Posterior vena cava (tissue), 2 donors: ENCODE measurements around the gene USP22. TPM values are rescaled to one million over a fixed set of nuclear protein-coding genes. Genes with fewer than 3 reads are reported as not detected.
"Not testable (repeated sequence)": the region's sequence is repeated elsewhere in the genome, so short reads cannot be mapped to it uniquely, and the experiment has no call there.

Experiments used
- DNase-seq: peaks from one replicate; pipeline ENCODE4 v3.0.0-alpha.2; 2020; ENCODE audit warnings: low spot score
- intact Hi-C, 2 donors: fragments of 100-400 bp; cut with DNase I; formaldehyde crosslinking; loops; one replicate each; pipeline versions ENCODE4 v1.14.1 to v1.14.2; 2022 to 2023
- total RNA-seq, 2 donors: library from RNA; stranded (reverse); fragmentation: NEBNext Ultra II Directional; extraction: Animal tissue kit (Norgen Biotek cat#: 25700); gene quantifications; one replicate each; pipeline ENCODE4 v1.2.1, GENCODE V29; 2021
- donor health status: DM: yes; HTN: yes; CAD: no.
- donor health status: DM: yes; HTN: yes; CAD: no.

USP22 gene
- total RNA-seq, 2 donors from 2014 or later = 136 to 142 TPM

DNA sequence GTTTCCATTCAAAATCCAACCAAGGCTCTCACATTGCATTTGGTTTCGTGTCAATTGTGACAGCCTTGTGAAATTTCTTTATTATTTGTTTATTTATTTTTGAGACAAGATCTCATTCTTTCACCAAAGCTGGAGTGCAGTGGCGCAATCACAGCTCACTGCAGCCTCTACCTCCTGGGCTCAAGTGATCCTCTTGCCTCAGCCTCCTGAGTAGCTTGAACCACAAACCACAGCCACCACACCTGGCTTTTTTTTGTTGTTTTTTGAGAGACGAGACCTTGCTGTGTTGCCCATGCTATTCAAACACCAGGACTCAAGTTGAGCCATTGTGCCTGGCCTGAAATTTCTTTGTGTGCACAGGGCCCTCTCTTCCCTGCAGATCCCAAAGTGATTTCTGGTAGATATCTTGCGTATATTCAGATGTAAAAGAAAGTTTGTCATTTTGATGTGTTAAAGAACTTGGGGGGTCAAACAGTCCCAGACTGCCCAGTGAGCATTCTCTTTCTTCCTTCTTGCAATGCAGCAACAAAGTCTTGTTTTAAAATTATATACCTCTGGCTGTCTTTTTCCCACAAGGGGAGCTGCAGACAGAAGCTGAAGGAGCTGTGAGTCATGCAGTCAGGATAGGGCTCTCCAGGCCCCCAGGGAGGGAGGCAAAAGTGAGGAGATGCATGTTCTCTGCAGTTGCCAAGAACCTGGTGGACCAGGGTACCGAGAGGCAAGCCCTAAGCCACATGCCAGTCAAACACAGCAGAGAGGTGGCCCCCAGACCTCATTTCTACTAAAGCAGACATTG lies 15.5 kb upstream of the USP22 start:
- peak; percentile 48 for DNase-seq
- intact Hi-C loops = no loop called here

- intact Hi-C loops, DNase-seq: not testable (repeated sequence)
Measured at GRCh38 chr17:21053056-21053455, 10.2 kb upstream of the USP22 start.

- DNase-seq = no peak
- intact Hi-C loops = no loop called here
Measured at GRCh38 chr17:21049457-21049856, 6.6 kb upstream of the USP22 start.

DNA sequence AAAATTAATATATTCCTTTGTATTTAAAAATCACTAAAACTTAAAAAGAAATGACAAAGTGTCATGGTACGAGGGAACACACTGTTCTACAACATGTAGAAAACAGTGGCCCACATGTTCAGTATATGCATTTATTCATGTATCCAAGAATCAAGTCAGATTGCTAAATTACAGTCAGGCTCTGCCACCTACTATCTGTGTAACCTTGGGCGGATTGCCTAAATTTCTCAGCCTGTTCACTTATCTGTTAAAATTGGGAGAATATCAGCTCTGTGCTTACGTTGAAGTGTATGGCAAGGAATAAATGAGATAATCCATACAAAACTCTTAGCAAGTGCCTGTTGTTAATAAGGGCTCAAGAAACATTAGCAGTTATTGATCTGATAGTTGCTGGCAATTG lies 3.4 kb upstream of the USP22 start:
- DNase-seq = no peak
- intact Hi-C loops = no loop called here

GRCh38 chr17:21044971-21045370 lies 2.2 kb upstream of the USP22 start:
- intact Hi-C loops = no loop called here
- DNase-seq = no peak

DNA sequence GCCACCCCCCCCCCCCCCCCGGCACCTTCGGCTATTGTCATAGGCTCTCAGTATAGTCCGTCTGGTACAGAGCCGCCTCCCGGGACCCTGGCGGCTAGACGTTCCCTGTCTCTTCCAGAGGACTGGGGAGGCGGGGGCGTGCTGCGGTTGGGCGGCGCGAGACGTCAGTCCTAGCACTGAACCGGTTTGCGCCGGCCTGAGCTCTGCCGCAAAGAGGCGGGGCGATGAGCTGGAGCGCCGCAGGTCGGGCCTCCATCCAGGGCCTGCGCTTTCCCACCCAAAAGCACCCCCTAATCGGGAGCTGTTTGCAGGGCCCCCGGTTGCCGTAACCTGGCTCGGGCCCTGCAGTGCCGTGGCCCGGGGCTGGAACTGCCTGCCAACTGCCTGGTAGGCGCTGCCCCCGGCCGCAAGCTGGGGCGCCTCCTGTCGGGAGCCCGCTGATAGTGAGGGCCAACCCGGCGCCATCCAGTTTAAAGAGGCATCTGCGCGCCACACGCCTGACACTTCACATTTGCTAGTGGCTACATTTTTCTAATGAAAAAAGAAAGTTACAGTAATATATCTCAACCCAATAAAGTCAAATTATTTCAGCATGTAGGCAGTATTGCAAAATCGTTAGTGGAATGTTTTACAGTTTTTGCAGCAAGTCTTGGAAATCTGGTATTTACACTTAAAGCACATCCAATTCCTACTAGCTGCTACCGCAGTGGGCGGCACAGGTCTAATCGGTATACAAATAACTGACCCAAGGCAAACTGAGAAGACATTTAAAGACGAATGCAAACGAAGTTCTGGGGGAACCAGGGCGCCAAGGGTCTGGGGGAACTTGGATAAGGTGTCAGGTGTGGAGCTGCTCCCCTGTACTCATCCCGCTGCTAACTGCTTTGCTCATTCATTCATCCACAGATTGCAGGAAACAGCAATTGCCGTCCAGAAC lies 753 bp upstream of the USP22 start:
- peak; percentile 99 for DNase-seq
- intact Hi-C loops = loop anchor here in 1 of 2 donors (1.0 kb wide), 1 partner anchor 30 kb away; no protein-coding TSS in a partner anchor

DNA sequence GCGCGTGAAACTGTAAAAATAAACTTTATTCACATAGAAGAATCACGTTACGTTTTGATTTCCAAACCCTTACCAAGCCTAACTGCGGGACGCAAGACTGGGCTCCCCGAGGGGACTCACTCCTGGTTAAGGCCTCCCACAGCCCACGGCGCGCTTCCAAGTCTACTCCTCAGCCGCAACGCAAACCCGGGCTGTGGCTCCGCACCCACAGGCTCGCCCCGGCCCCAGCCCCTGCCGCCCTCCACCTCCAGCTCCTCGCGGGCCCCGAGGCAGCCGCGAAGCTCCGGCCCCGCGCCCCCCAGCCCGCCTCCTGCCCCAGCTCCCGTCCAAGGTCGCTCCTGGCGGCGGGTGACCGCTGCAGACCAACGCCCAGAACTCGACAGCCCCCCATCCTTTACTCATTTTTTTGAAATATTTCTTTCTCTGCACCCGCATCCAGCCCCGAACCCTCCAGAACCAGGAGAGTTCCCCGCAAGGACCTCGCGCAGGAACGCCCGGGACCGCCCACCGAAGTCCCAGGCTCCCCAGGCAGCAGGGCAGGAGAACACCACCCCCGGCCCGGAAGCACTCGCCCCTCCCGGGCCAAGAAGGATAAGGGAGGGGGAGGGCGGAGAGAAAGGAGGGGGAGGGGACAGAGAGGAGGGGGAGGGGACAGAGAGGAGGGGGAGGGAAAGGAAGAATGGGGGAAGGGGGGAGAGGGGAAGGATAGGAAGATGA lies 912 bp downstream of the USP22 start:
- peak; percentile 95 for DNase-seq
- intact Hi-C loops = no loop called here

GRCh38 chr17:21039839-21040575 lies 2.8 kb downstream of the USP22 start:
- intact Hi-C loops = no loop called here
- no peak for DNase-seq

DNA sequence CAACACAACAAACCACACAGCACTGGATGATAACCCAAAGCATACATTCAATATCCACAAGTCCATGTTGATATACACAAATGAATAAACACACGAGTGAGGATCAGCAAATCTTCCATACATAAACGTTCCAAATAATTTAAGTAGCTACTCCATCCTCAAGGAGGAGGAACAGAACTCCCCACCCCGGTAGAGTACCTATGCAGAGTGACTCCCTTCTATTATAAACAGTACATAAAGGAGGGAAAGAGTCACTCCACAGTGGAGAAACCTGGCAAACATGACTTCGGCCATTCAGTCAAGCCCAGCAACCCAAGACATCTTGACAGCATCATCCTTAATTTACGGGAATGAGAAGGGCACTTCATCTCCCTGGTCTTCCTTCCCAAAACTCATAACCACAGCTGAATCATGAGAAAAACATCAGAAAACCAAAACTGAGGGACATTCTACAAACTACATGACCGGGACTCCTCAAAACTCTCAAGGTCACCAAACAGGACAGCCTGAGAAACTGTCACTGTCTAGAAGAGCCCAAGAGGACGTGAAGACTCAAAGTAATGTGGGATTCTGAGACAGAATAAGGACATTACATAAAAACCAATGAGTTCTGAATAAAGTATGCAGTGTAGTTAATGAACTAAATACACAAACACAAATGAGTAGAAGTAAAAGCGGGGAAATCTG lies 5.6 kb downstream of the USP22 start:
- intact Hi-C loops = no loop called here
- DNase-seq = no peak

GRCh38 chr17:21036361-21036881 lies 6.4 kb downstream of the USP22 start:
- DNase-seq = no peak
- intact Hi-C loops = no loop called here

GRCh38 chr17:21035406-21035805 lies 7.4 kb downstream of the USP22 start:
- intact Hi-C loops = no loop called here
- DNase-seq = no peak

- no peak for DNase-seq
- intact Hi-C loops = no loop called here
Measured at GRCh38 chr17:21034340-21035235, 8.2 kb downstream of the USP22 start.

DNA sequence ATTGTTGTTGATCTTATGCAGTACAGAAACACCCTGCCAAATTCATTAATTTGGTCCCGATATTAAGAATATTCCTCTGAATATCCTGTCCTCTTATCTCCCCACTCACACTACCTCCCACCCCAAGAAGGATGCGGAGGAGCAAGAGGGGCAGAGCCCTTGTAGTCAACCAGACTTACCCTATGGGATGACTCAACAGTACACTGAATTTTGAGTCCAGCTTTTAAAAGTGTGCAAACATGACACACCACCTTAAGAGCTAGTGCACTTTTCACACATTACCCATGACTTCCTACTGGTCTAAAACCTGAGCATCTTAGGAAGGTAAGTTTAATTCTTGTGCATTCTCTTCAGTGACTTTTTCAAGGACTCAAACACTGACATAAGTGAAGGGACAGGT lies 9.5 kb downstream of the USP22 start:
- intact Hi-C loops = no loop called here
- no peak for DNase-seq

- no peak for DNase-seq
- intact Hi-C loops = no loop called here
Measured at GRCh38 chr17:21031756-21032396, 10.9 kb downstream of the USP22 start.

DNA sequence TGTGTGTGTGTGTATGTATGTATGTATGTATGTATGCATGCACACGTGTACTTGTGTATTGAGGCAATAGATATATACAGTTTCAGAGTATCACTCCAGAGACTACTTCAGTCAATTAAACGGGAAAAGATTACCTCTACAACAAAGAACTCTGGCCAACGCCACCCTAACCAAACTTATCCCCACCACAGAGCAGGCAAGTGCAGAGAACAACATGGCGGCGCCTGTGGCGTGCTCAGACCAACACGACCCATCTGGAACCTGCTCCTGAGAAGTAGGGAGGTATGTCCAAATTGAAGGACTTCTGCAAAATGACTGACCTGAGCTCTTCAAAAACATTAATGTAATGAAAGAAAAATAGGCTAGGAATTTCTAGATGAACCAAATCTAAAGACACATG lies 12.4 kb downstream of the USP22 start:
- no peak for DNase-seq
- intact Hi-C loops = no loop called here

GRCh38 chr17:21029515-21029914 lies 13.3 kb downstream of the USP22 start:
- intact Hi-C loops = no loop called here
- no peak for DNase-seq

DNA sequence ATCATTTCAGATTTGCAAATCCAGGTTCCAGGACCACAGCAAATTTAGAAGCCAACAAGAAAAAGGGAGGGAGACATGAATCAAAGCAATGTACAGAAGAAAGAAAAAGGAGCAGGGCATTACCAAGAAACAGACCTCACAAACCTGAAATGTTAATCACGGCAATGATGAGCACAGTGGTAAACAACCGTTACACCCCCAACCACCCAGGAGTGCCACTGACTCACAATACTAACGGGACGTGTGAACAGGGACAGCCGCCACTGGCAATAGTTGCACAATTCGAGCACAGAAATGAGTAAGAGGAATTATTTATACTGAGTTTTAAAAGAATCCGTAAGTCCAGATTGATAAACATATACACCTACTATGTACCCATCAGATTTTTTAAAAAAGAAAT lies 13.8 kb downstream of the USP22 start:
- intact Hi-C loops = no loop called here
- DNase-seq = no peak
